GM20431 (cell line): ENCODE results near the gene KCNJ6.

ENCODE experiments used
- in situ Hi-C: fragments of 300-500 bp; cut with MseI, MboI; formaldehyde crosslinking; loops from one replicate; pipeline ENCODE4 v1.15.0; 2020; ENCODE audit warnings: low sequenced_read_pairs; ENCODE audit not compliant: unreplicated experiment

The KCNJ6 gene

DNA sequence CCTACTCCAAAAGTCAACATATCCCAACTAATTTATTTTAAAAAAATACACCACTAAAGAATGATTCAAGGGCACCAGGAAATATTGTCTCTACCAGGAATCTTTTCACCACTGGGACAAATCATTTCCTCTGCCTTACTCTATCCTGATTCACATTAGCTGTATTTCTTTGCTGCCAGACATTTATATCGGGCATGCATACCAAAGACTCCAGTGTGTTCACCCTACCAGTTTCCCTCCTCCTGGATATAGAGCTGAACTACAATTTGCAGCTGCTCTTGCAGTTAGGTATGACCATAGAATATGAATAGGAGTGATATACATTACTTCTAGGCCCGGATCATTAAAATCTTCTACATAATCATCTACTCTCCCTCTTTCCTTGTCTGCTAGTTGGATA, 7.6 kb downstream of the KCNJ6 start:
- in situ Hi-C loops, result no loop called here

GRCh38 chr21:37907076-37907475, 9.2 kb downstream of the KCNJ6 start:
- in situ Hi-C loops, result no loop called here

- in situ Hi-C loops, result no loop called here
Measured at GRCh38 chr21:37905291-37905690, 11.0 kb downstream of the KCNJ6 start.

GRCh38 chr21:37904856-37905255, 11.4 kb downstream of the KCNJ6 start:
- in situ Hi-C loops, result no loop called here

GRCh38 chr21:37903396-37903795, 12.9 kb downstream of the KCNJ6 start:
- in situ Hi-C loops, result no loop called here

DNA sequence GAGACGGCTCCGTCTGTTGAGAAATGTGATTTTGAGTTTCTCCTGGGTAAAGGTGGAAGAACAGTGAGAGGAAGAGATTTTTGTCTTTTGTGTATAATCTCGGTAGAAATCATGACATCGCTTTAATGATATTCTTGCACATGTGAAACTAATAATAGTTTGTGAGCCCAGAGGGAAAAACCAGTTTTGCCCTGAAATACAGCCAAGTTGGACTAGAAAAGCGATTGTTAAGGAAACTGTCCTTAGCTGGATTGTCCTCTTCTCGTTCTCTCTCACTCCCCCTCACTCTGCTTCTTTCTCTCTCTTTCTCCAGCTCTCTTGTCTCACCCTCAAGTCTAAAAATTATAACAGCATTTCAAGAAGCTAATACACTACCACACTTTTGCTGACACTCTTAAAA, 17.1 kb downstream of the KCNJ6 start:
- in situ Hi-C loops, result no loop called here

- in situ Hi-C loops, result no loop called here
Measured at GRCh38 chr21:37896788-37897187, 19.5 kb downstream of the KCNJ6 start.

DNA sequence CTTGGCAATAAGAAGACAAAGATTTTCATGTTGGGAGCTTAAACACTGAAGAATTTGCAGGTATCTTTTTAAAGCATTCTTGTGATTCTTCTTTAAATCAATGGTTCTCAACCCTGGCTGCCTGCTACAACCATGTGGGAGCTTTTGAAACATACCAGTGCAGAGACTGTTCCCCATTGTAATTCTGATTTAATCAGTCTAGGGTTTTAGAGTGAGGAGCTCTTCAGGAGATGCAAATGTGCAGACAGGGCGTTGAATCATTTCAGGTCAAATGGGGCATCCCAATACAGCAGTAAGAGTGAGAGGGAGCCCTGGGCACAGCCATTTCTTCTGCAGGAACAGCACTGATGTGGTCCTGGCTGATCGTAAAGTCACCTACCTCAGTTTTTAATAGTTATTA, 24.3 kb downstream of the KCNJ6 start:
- in situ Hi-C loops, result no loop called here

- in situ Hi-C loops, result no loop called here
Measured at GRCh38 chr21:37888659-37889058, 27.6 kb downstream of the KCNJ6 start.

- in situ Hi-C loops, result no loop called here
Measured at GRCh38 chr21:37886726-37887299, 29.4 kb downstream of the KCNJ6 start.

DNA sequence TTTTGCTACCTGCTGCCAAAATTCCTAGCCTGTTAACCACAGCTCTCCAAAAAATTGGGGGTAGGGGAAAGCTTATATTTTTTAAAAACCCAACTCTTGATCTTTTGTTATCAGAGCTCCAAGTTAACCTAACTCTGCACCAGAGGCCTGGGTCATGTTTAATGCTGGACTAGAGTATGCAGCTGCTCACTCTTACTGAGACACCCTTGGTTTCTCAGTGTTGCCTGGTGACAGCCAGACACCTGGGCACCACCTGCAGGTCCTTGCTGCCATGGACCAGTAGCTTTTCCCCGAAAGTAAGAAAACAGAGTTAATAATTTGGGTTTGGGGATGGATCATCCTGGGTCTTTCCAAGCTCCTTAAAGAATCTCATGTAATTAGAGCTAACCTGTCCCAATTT, 30.1 kb downstream of the KCNJ6 start:
- in situ Hi-C loops, result no loop called here

GRCh38 chr21:37878946-37879660, 37.2 kb downstream of the KCNJ6 start:
- in situ Hi-C loops, result no loop called here

GRCh38 chr21:37877888-37878684, 38.2 kb downstream of the KCNJ6 start:
- in situ Hi-C loops, result no loop called here

GRCh38 chr21:37877171-37877570, 39.1 kb downstream of the KCNJ6 start:
- in situ Hi-C loops, result no loop called here

DNA sequence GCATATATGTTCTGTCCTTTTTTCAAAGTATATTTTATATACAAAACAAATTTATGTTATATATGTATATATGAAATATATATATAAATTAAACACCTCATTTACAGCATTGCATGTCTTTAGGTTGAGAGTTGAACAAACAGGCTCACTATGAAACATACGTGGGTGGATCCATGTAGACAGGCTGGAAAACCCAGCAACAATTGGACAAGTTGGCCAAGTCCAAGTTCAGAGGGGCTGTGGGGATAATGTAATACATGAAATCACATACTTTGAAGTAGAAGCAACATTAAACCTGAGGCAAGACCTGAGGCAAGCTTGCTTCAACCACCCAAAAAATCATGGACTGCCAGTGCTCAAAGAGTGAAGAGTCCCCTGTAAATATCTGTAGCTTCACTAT, 39.7 kb downstream of the KCNJ6 start:
- in situ Hi-C loops, result no loop called here

GRCh38 chr21:37874904-37875780, 41.1 kb downstream of the KCNJ6 start:
- in situ Hi-C loops, result no loop called here

DNA sequence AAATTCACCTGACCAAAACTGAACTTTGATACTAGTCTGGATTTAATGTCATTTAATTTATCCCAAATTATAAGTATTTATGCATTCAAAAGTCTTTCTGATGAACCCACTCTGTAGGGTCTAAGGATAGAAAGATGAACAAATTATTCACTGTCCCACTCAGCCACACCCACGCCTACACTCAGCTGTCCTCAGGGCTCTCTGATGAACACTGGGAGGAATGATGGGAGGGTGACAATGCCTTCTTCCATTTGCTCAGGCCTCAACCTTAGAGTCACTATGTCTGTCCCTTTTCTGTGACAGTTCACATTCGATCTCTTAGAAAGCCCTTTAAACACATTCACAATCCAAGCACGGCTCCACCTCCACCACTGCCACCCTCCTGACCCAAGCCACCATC, 41.8 kb downstream of the KCNJ6 start:
- in situ Hi-C loops, result no loop called here

GRCh38 chr21:37873655-37874054, 42.6 kb downstream of the KCNJ6 start:
- in situ Hi-C loops, result no loop called here

DNA sequence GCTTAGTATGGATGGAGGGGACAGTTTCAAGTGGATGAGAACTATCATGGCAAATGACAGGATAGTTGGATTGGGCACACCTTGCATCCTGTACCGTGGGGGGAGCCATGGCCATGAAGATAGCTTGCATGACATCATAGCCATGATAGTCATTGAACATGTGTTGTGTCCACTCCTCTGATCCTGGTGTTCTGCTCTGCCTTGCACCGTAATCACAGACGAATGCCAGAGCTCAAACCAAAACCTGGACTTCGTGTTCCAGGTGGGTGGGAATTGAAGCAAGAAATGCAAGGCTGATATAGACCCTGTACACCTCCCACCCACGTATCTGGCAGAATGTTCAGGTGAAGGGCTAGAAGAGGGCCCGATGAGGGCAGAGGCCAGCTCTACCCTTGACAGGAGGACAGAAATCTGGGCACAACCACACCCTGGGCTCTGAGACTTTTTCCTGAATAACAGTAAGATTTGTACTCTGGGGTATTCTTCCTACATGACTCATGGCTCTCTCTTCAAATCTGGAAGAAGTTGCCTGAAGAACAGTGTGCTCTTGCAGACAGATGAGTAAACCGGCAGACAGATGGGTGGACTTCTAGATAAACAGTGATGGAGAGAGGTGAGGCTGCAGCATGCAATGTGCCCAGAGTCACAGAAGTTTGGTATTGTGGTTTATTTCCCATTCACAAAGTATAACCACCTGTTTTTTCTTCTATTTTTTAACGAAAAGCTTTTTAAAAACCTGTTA, 45.0 kb downstream of the KCNJ6 start:
- in situ Hi-C loops, result no loop called here

DNA sequence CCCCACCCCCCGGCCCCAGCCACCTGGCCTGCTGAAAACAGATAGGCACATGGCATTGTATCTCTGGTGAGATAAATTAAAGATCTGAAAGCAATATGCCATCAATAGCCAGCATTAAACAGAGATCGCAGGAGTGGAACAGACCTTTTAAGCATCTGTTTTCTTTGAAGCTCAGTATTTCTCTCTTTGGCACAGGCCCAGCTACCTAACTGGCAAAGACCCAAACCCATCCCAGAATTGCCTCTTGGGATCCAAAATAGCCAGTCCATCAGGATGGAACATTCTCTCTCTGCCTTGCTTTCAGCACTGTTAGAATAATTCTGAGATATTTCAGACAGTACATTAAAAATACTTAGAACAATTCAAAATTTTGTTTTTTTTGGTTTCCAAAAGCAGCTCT, 46.0 kb downstream of the KCNJ6 start:
- in situ Hi-C loops, result no loop called here
